Measurements from ENCODE around the gene C3orf33.

The C3orf33 gene

DNA sequence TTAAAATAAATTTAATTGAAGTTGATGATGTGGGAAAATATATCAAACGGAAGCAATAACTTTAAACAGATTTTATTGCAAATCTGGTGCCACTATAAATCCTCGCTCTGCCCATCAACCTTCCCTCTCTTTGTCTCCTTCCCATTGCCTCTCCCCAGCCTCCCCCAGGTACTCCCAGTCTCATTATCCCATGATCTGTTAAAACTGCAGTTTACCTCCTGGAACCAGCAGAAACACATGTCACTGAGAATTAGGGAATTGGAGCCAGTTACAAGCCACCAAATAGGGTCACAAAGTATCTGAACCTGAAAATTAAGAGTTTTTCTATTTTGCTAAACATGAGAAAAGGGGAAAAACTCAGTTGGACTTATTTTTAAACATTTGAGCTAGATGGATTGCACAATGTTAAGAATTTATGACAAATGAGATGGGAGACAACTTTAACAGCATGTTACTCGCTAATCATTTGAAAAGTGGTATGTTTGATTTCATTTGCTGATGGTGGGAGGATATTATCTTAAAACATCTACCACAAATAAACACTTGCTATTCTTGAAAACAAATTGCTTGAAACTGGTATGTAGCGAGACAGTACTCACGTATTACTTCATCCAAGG lies 63.6 kb downstream of the C3orf33 start:
- no peak for DNase-seq (ENCODE audit: low read depth in 2 of 2)

DNA sequence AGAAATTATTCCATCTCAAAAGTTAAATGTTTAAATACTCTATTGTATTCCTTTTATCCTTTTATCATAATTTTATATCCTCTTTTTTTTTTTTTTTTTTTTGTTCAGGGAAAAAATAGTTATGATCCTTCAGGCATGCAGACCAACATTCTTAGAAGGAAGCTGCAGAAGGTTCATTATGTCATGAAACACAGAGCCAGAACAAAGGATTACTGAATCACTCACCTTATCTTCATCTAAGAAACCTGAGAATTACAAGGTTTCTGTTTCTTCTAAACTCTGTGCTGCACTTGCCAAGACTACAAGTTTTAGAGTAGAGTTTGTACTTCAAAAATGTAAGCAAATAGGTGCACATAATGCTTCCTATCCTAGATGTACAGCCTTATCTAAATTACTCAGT lies 64.5 kb downstream of the C3orf33 start:
- DNase-seq (ENCODE audit: low read depth in 2 of 2): no peak

DNA sequence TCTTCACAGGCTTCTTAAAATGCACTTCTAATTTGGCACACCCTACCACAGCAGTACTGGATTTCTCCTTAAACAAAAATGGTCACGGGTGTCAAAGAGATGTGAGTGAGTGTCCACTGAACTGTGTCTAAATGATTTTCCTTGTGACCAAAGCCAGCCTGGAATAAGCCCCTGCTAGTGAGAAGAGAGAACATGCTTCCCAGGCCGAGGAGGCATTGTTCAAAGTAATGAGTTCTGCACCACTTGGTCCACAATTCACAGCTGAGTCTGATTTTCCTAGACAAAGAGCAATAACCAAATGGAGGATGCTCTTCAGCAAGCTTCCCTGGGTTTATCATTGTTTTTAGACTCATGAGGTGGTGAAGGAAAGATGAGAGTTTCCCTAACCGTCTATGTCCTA lies 65.0 kb downstream of the C3orf33 start:
- no peak for DNase-seq (ENCODE audit: low read depth in 2 of 2)

DNA sequence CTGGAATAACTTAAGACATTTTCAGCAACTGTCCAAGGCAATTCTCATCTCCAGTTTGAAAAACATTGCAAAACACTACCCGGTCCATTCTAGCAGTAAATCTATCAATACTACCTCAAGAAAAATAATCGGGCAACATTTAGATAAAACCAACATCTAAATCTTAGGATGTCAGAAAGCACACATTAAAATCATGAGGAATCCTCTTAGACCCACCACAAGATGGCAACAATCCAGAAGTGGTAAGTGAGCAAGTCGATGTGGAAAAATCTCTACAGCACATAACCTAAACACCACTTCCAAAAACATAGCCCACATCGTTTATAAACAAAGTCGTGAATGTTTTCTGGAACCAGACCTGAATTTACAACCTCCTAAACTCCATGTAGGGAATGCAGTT lies 66.9 kb downstream of the C3orf33 start:
- no peak for DNase-seq (ENCODE audit: low read depth in 2 of 2)

DNA sequence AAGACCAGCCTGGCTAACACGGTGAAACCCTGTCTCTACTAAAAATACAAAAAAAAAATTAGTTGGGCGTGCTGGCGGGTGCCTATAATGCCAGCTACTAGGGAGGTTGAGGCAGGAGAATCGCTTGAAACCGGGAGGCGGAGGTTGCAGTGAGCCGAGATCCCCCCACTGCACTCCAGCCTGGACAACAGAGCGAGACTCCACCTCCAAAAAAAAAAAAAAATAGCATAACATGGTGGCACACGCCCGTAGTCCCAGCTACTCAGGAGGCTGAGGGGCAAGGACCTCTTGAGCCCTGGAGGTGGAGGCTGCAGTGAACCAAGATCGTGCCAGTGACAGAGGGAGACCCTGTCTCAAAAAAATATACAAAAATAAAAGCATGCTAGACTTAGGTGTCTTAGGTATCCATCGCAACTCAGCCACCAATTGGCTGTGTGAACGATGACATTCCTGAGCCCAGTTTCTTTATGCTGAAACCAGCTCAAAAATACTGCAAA lies 67.5 kb downstream of the C3orf33 start:
- DNase-seq (ENCODE audit: low read depth in 2 of 2): no peak

DNA sequence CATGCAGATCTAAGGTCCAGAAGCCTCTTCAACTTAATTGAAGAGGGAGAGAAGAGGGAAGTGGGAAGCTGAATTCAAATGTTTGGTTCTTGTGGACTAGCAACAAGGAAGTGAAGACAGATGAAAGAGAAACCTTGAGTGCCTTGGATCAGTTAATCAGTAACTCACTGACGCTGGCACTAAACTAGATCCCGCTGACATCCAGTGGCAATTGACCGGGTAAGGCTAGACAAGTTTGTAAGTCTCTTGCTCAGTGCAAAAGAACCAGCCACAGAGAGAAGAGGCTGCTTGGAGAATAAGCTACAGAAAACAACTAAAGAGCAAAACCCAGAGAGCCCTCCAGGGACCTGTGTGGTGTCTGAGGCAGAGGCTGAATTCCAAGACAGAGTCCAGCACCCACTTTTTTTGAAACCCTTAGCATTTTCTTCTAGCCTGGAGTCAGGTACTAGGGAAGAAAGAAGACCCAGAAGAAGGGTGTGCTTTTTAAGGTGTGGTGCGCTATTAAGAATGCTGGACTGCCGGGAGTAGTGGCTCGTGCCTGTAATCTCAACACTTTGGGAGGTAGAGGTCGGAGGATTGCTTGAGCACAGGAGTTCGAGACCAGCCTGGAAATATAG lies 68.1 kb downstream of the C3orf33 start:
- DNase-seq (ENCODE audit: low read depth in 2 of 2): no peak

DNA sequence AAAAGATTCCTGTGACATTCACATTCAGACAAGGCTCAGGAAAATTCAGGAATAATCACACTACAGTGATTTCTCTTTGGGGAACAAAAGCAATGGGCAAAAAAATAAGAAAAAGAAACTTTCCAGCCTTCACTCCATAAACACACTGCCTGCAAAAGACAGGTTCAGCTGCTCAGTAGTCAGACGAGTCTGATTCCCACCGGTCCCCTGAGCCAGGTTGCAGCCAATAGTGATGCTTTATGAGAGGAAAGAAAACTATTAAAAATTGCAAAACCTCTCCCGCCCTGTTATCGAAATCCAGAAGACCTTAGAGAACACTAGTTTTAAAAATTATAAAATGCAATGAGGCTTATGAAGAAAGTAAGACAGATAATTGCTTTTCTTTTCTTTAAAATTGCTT lies 69.7 kb downstream of the C3orf33 start:
- DNase-seq (ENCODE audit: low read depth in 2 of 2): no peak

DNA sequence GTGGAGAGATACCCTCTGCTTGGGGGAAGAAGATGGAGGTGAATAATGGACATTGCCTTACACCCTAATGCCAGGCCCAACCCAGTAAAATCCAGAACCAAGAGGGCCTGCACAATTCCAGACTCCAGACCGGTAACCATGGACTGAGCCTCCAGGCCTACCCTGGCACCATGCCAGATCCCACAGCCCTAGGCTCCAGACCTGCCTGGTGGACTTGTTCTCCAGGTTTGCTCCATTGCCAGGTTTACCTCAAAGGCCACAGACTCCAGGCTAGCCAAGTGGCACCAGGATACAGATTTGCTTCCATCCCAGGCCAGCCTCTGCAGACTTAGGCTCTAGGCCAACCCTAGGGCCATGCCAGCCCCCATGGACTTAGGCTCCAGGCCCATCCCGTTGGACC lies 75.2 kb downstream of the C3orf33 start:
- DNase-seq (ENCODE audit: low read depth in 2 of 2): no peak

DNA sequence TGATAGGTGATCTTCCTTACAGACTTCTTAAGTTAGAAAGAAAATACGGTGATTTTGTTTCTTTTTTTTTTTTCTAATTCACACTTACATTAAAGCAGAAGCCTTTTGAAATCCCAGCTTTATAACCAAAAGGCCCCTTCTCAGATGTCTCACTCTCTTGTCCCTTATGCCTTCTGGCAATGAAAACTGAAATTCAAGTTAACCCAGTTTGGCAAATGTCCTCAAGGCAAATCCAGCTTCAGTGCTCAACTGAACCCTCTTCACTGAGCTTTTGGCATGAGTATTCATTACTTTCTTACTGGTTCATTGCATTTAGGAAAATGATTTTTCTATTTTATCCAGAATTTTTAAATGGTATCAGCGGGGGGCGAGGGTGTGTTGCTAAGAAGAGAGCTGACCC lies 78.2 kb downstream of the C3orf33 start:
- DNase-seq (ENCODE audit: low read depth in 2 of 2): no peak

DNA sequence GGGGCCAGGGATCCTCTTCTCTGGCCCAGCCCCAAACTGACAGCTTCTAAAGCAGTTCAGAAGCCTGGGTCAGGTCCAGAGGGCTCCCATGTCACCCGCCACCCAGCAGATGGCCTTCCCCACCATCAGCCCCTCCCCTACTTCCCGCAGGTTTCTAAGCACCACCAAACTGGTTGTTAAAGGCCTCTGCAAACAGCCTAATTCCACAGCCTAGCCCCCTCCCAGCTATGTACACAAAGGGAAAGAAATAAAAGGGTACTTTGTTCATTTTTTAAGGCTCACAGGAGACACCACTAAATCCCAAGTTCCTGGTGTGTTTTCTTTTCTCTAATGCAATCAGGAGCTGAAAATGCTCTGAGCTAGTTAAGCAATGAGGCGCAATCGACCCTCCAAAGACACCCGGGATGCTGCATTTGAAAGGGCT lies 91.8 kb downstream of the C3orf33 start:
- no peak for DNase-seq (ENCODE audit: low read depth in 2 of 2)

Data from stimulated activated CD4-positive, alpha-beta T cell treated with anti-CD3 and anti-CD28 coated beads, Interleukin-12 subunit alpha, Interleukin-12 subunit beta, amount 100 ng/mL, for 24 hours (primary cell).